HCT116 (cell line): ENCODE data around the gene B3GALT5. TPM values are rescaled to one million over a fixed set of nuclear protein-coding genes. Genes with fewer than 3 reads are reported as not detected.

Experiments
- ATAC-seq: fragments of 200-7000 bp; cut with Tn5 transposase; 2 replicates; pipeline ENCODE4 v1.9.1; 2020; ENCODE audit warnings: mild to moderate bottlenecking, moderate library complexity
- BruUV-seq: library from RNA; stranded (reverse); fragments of 400-500 nt; replicated peaks from 2 replicates; lab custom pipeline; 2021; lab: Mats Ljungman, UMichigan
- CTCF ChIA-PET: fragments of 300-600 bp; sonication (Branson Sonifier 250); formaldehyde crosslinking; loops from one replicate; lab custom pipeline; 2021; ENCODE audit warnings: antibody characterized with exemption; lab: Charles Lee
- POLR2A ChIA-PET: fragments of 300-600, 350-600 bp; sonication (Branson Sonifier 250); formaldehyde crosslinking; loops from one replicate; lab custom pipeline; 2021; ENCODE audit warnings: antibody characterized with exemption; lab: Charles Lee
- RAD21 ChIA-PET, 2 experiments: fragments of 300-600 bp; sonication (Branson Sonifier 250); formaldehyde crosslinking; loops; one replicate each; lab custom pipeline; 2023; ENCODE audit warnings: low total read pairs in 2 of 2; ENCODE audit not compliant: uncharacterized antibody in 2 of 2, unreplicated experiment in 2 of 2, low non-redundant PET in 1 of 2; lab: Charles Lee
- DNase-seq: peaks from one replicate; pipeline ENCODE4 v3.0.0-alpha.2; 2010; ENCODE audit warnings: low read depth, low spot score
- H2AFZ ChIP-seq: fragments of 200-600 bp; shearing (Covaris generic), sonication (generic); 2 replicates; pipeline ENCODE4 v1.6.1; 2017; ENCODE audit warnings: low read depth, mixed run types, mixed read lengths, antibody characterized with exemption, low read length; ENCODE audit not compliant: poor library complexity, severe bottlenecking
- H3K27ac ChIP-seq: 2 replicates; pipeline ENCODE4 v1.5.1; 2012; ENCODE audit warnings: low read depth, low read length
- H3K27me3 ChIP-seq: fragments of 200-600 bp; sonication (generic); 2 replicates; pipeline ENCODE4 v1.6.1; 2016; ENCODE audit warnings: mixed run types, low read length, mixed read lengths; ENCODE audit not compliant: insufficient read depth
- H3K36me3 ChIP-seq, 2 experiments: fragments of 200-500 bp in 1 of 2; fragments of 200-600 bp in 1 of 2; sonication (Bioruptor generic) in 1 of 2; sonication (generic) in 1 of 2; 2 replicates each; pipeline versions ENCODE4 v1.5.1 to v1.6.1; 2014 to 2016; ENCODE audit warnings: low read length in 2 of 2, inconsistent platforms in 1 of 2, mixed read lengths in 1 of 2, mixed run types in 1 of 2; ENCODE audit not compliant: insufficient read depth in 2 of 2, control insufficient read depth in 1 of 2
- H3K4me1 ChIP-seq, 2 experiments: fragments of 200-600 bp in 1 of 2; sonication (generic) in 1 of 2; 2 replicates each; pipeline versions ENCODE4 v1.5.1 to v1.6.1; 2012 to 2017; ENCODE audit warnings: low read length in 2 of 2, inconsistent platforms in 1 of 2, mild to moderate bottlenecking in 1 of 2, mixed read lengths in 1 of 2, mixed run types in 1 of 2, moderate library complexity in 1 of 2; ENCODE audit not compliant: insufficient read depth in 2 of 2, control insufficient read depth in 1 of 2
- H3K4me2 ChIP-seq: fragments of 200-600 bp; sonication (generic); 2 replicates; pipeline ENCODE4 v1.6.1; 2017; ENCODE audit warnings: mixed run types, low read length, mixed read lengths
- H3K4me3 ChIP-seq, 2 experiments: fragments of 200-600 bp in 1 of 2; sonication (generic) in 1 of 2; replicated peaks in 1 of 2; 2 replicates each; pipeline ENCODE4 v1.5.1; 2011 to 2016; ENCODE audit warnings: low read length in 2 of 2, control low read depth in 1 of 2, low read depth in 1 of 2, mild to moderate bottlenecking in 1 of 2, mixed read lengths in 1 of 2, mixed run types in 1 of 2
- H3K79me2 ChIP-seq: fragments of 200-600 bp; sonication (generic); 2 replicates; pipeline ENCODE4 v1.6.1; 2017; ENCODE audit warnings: mild to moderate bottlenecking, mixed run types, low read length, moderate library complexity, mixed read lengths; ENCODE audit not compliant: insufficient read depth
- H3K9ac ChIP-seq: fragments of 200-600 bp; sonication (generic); 2 replicates; pipeline ENCODE4 v1.6.1; 2016; ENCODE audit warnings: low read length, mixed read lengths
- H3K9me2 ChIP-seq: fragments of 200-600 bp; sonication (generic), shearing (Covaris generic); 2 replicates; pipeline ENCODE4 v1.6.1; 2017; ENCODE audit warnings: mixed run types, mild to moderate bottlenecking, moderate library complexity; ENCODE audit not compliant: insufficient read depth
- H3K9me3 ChIP-seq, 2 experiments: fragments of 200-500 bp in 1 of 2; fragments of 200-600 bp in 1 of 2; sonication (Bioruptor generic) in 1 of 2; sonication (generic) in 1 of 2; 2 replicates each; pipeline ENCODE4 v1.6.1; 2014 to 2017; ENCODE audit warnings: low read length in 2 of 2, mixed read lengths in 2 of 2, inconsistent platforms in 1 of 2, low read depth in 1 of 2, mild to moderate bottlenecking in 1 of 2, mixed run types in 1 of 2, moderate library complexity in 1 of 2; ENCODE audit not compliant: control insufficient read depth in 1 of 2, insufficient read depth in 1 of 2
- H4K20me1 ChIP-seq: fragments of 200-600 bp; sonication (generic), shearing (Covaris generic); 2 replicates; pipeline ENCODE4 v1.6.1; 2017; ENCODE audit warnings: mixed run types, mild to moderate bottlenecking, moderate library complexity; ENCODE audit not compliant: insufficient read depth
- CBX3 ChIP-seq: IDR thresholded peaks from 2 replicates; pipeline ENCODE4 v1.6.1; 2012; ENCODE audit warnings: low read depth
- CEBPB ChIP-seq: IDR thresholded peaks from 2 replicates; pipeline ENCODE4 v1.6.1; 2012; ENCODE audit warnings: low read depth
- EGR1 ChIP-seq: IDR thresholded peaks from 2 replicates; pipeline ENCODE4 v1.6.1; 2012; ENCODE audit warnings: low read depth
- ELF1 ChIP-seq: IDR thresholded peaks from 2 replicates; pipeline ENCODE4 v1.6.1; 2012; ENCODE audit warnings: low read depth, borderline replicate concordance
- EZH2 ChIP-seq: fragments of 200-600 bp; sonication (generic); IDR thresholded peaks from 2 replicates; pipeline ENCODE4 v1.6.1; 2017; ENCODE audit warnings: antibody characterized with exemption, mixed run types
- EZH2phosphoT487 ChIP-seq: fragments of 200-600 bp; IDR thresholded peaks from 2 replicates; pipeline ENCODE4 v1.6.1; 2018; ENCODE audit warnings: antibody characterized with exemption, borderline replicate concordance
- FOSL1 ChIP-seq: IDR thresholded peaks from 2 replicates; pipeline ENCODE4 v1.6.1; 2012; ENCODE audit warnings: low read depth
- JUND ChIP-seq: IDR thresholded peaks from 2 replicates; pipeline ENCODE4 v1.6.1; 2012
- POLR2A ChIP-seq: IDR thresholded peaks from 2 replicates; pipeline ENCODE4 v1.7.0; 2011; ENCODE audit warnings: borderline replicate concordance; ENCODE audit not compliant: insufficient read depth, insufficient read length; ENCODE audit errors: extremely low read depth
- POLR2AphosphoS5 ChIP-seq: IDR thresholded peaks from 2 replicates; pipeline ENCODE4 v1.6.1; 2011; ENCODE audit warnings: mild to moderate bottlenecking, low read depth, low read length, moderate library complexity
- SP1 ChIP-seq: IDR thresholded peaks from 2 replicates; pipeline ENCODE4 v1.6.1; 2012; ENCODE audit warnings: low read depth
- SRF ChIP-seq: IDR thresholded peaks from 2 replicates; pipeline ENCODE4 v1.6.1; 2012; ENCODE audit warnings: low read depth
- ZFX ChIP-seq: fragments of 450-650 bp; IDR thresholded peaks from 2 replicates; pipeline ENCODE4 v1.6.1; 2017
- ZNF274 ChIP-seq: fragments of 200-500 bp; sonication (Bioruptor generic); IDR thresholded peaks from 2 replicates; pipeline ENCODE4 v1.6.1; 2014; ENCODE audit warnings: mild to moderate bottlenecking, low read depth, low read length, inconsistent platforms
- intact Hi-C: fragments of 100-400 bp; cut with micrococcal nuclease; formaldehyde crosslinking; loops from 2 replicates; pipeline ENCODE4 v1.10.0; 2022
- total RNA-seq: library from RNA; stranded (reverse); gene quantifications from one replicate; pipeline ENCODE4 v1.2.1, GENCODE V29; 2021; ENCODE audit not compliant: unreplicated experiment
- TF ChIP-seq, protein P1 (sequence below): IDR thresholded peaks from 2 replicates; pipeline ENCODE4 v1.6.1; 2012
- TF ChIP-seq, protein P2 (sequence below): IDR thresholded peaks from 2 replicates; pipeline ENCODE4 v1.6.1; 2011; ENCODE audit warnings: mild to moderate bottlenecking, low read length, moderate library complexity; ENCODE audit not compliant: insufficient replicate concordance; ENCODE audit errors: extremely low read depth
- TF ChIP-seq, protein P3 (sequence below): IDR thresholded peaks from 2 replicates; pipeline ENCODE4 v1.6.1; 2012; ENCODE audit warnings: low read depth
- TF ChIP-seq, protein P4 (sequence below), 3 experiments: fragments of 200-600 bp in 1 of 3; sonication (generic) in 1 of 3; IDR thresholded peaks in 2 of 3; conservative IDR thresholded peaks in 1 of 3; 2 replicates each; pipeline ENCODE4 v1.5.1; 2012 to 2017; ENCODE audit warnings: low read depth in 2 of 3, low read length in 2 of 3, antibody characterized with exemption in 1 of 3, borderline replicate concordance in 1 of 3, control low read depth in 1 of 3, mild to moderate bottlenecking in 1 of 3, mixed read lengths in 1 of 3, mixed run types in 1 of 3, moderate library complexity in 1 of 3; ENCODE audit not compliant: insufficient read depth in 1 of 3
- TF ChIP-seq, protein P5 (sequence below): IDR thresholded peaks from 2 replicates; pipeline ENCODE4 v1.6.1; 2012

B3GALT5 gene
- total RNA-seq, 1 experiment from 2014 or later: 1.2 TPM

- CTCF ChIA-PET: no interaction called here
- Histone ChIP-seq H3K79me2 (no peaks in the 10 kb centered on the region), H3K9me2 (no peaks in the 10 kb centered on the region), H3K9ac (no peak overlapping the region), H3K4me3 (no peak overlapping the region), H4K20me1 (no peaks in the 10 kb centered on the region), H3K9me3 (no peaks in the 10 kb centered on the region), H3K36me3 (no peaks in the 10 kb centered on the region), H3K4me2 (no peak overlapping the region), H3K27ac (no peak overlapping the region), H3K4me1 (no peaks in the 10 kb centered on the region), H2AFZ (no peak overlapping the region), H3K27me3 (no peaks in the 10 kb centered on the region)
- intact Hi-C loops: no loop called here
- RAD21 ChIA-PET: no interaction called here
- no peak for TF ChIP-seq SRF
- TF ChIP-seq, protein P1, sequence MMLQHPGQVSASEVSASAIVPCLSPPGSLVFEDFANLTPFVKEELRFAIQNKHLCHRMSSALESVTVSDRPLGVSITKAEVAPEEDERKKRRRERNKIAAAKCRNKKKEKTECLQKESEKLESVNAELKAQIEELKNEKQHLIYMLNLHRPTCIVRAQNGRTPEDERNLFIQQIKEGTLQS: no peak
- no peak for TF ChIP-seq JUND
- no peak for TF ChIP-seq EZH2
- no peak for TF ChIP-seq EZH2phosphoT487
- TF ChIP-seq, protein P2, sequence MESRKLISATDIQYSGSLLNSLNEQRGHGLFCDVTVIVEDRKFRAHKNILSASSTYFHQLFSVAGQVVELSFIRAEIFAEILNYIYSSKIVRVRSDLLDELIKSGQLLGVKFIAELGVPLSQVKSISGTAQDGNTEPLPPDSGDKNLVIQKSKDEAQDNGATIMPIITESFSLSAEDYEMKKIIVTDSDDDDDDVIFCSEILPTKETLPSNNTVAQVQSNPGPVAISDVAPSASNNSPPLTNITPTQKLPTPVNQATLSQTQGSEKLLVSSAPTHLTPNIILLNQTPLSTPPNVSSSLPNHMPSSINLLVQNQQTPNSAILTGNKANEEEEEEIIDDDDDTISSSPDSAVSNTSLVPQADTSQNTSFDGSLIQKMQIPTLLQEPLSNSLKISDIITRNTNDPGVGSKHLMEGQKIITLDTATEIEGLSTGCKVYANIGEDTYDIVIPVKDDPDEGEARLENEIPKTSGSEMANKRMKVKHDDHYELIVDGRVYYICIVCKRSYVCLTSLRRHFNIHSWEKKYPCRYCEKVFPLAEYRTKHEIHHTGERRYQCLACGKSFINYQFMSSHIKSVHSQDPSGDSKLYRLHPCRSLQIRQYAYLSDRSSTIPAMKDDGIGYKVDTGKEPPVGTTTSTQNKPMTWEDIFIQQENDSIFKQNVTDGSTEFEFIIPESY: no peak
- no peak for TF ChIP-seq SP1
- TF ChIP-seq POLR2A: no peak
- TF ChIP-seq ZFX: no peak
- TF ChIP-seq, protein P3, sequence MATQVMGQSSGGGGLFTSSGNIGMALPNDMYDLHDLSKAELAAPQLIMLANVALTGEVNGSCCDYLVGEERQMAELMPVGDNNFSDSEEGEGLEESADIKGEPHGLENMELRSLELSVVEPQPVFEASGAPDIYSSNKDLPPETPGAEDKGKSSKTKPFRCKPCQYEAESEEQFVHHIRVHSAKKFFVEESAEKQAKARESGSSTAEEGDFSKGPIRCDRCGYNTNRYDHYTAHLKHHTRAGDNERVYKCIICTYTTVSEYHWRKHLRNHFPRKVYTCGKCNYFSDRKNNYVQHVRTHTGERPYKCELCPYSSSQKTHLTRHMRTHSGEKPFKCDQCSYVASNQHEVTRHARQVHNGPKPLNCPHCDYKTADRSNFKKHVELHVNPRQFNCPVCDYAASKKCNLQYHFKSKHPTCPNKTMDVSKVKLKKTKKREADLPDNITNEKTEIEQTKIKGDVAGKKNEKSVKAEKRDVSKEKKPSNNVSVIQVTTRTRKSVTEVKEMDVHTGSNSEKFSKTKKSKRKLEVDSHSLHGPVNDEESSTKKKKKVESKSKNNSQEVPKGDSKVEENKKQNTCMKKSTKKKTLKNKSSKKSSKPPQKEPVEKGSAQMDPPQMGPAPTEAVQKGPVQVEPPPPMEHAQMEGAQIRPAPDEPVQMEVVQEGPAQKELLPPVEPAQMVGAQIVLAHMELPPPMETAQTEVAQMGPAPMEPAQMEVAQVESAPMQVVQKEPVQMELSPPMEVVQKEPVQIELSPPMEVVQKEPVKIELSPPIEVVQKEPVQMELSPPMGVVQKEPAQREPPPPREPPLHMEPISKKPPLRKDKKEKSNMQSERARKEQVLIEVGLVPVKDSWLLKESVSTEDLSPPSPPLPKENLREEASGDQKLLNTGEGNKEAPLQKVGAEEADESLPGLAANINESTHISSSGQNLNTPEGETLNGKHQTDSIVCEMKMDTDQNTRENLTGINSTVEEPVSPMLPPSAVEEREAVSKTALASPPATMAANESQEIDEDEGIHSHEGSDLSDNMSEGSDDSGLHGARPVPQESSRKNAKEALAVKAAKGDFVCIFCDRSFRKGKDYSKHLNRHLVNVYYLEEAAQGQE: no peak
- TF ChIP-seq, protein P4, sequence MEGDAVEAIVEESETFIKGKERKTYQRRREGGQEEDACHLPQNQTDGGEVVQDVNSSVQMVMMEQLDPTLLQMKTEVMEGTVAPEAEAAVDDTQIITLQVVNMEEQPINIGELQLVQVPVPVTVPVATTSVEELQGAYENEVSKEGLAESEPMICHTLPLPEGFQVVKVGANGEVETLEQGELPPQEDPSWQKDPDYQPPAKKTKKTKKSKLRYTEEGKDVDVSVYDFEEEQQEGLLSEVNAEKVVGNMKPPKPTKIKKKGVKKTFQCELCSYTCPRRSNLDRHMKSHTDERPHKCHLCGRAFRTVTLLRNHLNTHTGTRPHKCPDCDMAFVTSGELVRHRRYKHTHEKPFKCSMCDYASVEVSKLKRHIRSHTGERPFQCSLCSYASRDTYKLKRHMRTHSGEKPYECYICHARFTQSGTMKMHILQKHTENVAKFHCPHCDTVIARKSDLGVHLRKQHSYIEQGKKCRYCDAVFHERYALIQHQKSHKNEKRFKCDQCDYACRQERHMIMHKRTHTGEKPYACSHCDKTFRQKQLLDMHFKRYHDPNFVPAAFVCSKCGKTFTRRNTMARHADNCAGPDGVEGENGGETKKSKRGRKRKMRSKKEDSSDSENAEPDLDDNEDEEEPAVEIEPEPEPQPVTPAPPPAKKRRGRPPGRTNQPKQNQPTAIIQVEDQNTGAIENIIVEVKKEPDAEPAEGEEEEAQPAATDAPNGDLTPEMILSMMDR (IDR thresholded peaks at IDR 0.05 in 2 of 3, conservative IDR thresholded peaks at IDR 0.05 in 1 of 3; ENCODE audit: borderline replicate concordance in 1 of 3, insufficient read depth in 1 of 3, low read depth in 2 of 3, low read length in 2 of 3): no peak
- no peak for TF ChIP-seq CBX3
- TF ChIP-seq ZNF274: no peak
- no peak for TF ChIP-seq FOSL1
- no peak for TF ChIP-seq ELF1
- no peak for TF ChIP-seq CEBPB
- TF ChIP-seq POLR2AphosphoS5: no peak
- no peak for TF ChIP-seq EGR1
- TF ChIP-seq, protein P5, sequence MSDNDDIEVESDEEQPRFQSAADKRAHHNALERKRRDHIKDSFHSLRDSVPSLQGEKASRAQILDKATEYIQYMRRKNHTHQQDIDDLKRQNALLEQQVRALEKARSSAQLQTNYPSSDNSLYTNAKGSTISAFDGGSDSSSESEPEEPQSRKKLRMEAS: no peak
- DNase-seq: no peak
- POLR2A ChIA-PET: no interaction called here
- ATAC-seq: no peak
- BruUV-seq: no TSS peak
These were observed 10.6 kb upstream of the B3GALT5 start for GRCh38 chr21:39602076-39602689.
